Peyer's patch (tissue), 4 donors: ENCODE measurements around the gene AGBL3.

Experiments
- POLR2A ChIP-seq, 2 donors: fragments of 450-650 bp; IDR thresholded peaks; one replicate each; pipeline ENCODE4 v1.5.1; 2017; ENCODE audit warnings: antibody characterized with exemption in 2 of 2, mild to moderate bottlenecking in 2 of 2, moderate library complexity in 2 of 2
- TF ChIP-seq, protein P1 (sequence below), 6 experiments: fragments of 450-650 bp in 4 of 6; fragments of 200-600 bp in 2 of 6; sonication (generic) in 1 of 6; IDR thresholded peaks; one replicate each; pipeline ENCODE4 v1.5.1; 2017 to 2019; ENCODE audit warnings: antibody characterized with exemption in 6 of 6, mild to moderate bottlenecking in 3 of 6, moderate library complexity in 1 of 6

DNA sequence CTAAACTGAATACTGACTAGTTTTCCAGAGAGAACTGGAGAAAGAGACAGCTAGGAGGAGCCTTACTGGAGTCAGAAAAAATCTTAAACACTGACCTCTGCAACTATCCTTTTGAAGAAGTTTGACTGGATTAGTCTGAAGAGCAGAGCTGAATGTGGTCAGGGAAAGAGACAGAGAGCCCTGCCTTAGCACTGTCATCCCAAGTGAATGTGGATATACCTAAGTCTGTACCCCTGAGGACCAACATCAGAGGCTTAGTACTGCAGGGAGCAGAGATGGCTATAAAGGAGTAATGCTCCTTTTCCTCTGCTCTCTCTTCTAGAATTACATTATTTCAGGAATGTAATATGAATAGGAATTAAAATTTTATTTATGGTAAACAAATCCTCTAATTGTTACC is 91.7 kb downstream of the AGBL3 start:
- TF ChIP-seq, protein P1, sequence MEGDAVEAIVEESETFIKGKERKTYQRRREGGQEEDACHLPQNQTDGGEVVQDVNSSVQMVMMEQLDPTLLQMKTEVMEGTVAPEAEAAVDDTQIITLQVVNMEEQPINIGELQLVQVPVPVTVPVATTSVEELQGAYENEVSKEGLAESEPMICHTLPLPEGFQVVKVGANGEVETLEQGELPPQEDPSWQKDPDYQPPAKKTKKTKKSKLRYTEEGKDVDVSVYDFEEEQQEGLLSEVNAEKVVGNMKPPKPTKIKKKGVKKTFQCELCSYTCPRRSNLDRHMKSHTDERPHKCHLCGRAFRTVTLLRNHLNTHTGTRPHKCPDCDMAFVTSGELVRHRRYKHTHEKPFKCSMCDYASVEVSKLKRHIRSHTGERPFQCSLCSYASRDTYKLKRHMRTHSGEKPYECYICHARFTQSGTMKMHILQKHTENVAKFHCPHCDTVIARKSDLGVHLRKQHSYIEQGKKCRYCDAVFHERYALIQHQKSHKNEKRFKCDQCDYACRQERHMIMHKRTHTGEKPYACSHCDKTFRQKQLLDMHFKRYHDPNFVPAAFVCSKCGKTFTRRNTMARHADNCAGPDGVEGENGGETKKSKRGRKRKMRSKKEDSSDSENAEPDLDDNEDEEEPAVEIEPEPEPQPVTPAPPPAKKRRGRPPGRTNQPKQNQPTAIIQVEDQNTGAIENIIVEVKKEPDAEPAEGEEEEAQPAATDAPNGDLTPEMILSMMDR (IDR thresholded peaks at IDR 0.05) = no peak
- no peak for TF ChIP-seq POLR2A (IDR thresholded peaks at IDR 0.05)
